IPS DF 6.9 (cell line): Measurements from ENCODE around the gene GALNT16.

Experiments
- DNase-seq: peaks from one replicate; pipeline ENCODE4 v3.0.0-alpha.2; 2013; ENCODE audit warnings: low read depth, low spot score
- H3K27ac ChIP-seq: one replicate; pipeline ENCODE4 v1.5.1; 2013; ENCODE audit warnings: low read length, control low read depth
- H3K27me3 ChIP-seq: 2 replicates; pipeline ENCODE4 v1.6.1; 2013; ENCODE audit warnings: mild to moderate bottlenecking, low read length; ENCODE audit not compliant: control insufficient read depth, insufficient read depth
- H3K36me3 ChIP-seq: 2 replicates; pipeline ENCODE4 v1.6.1; 2013; ENCODE audit warnings: low read length; ENCODE audit not compliant: control insufficient read depth, insufficient read depth
- H3K4me1 ChIP-seq: 2 replicates; pipeline ENCODE4 v1.6.1; 2013; ENCODE audit warnings: low read length; ENCODE audit not compliant: control insufficient read depth, insufficient read depth
- H3K4me3 ChIP-seq: 2 replicates; pipeline ENCODE4 v1.5.1; 2013; ENCODE audit warnings: mild to moderate bottlenecking, low read length
- H3K9me3 ChIP-seq: 2 replicates; pipeline ENCODE4 v1.6.1; 2013; ENCODE audit warnings: low read length, inconsistent platforms; ENCODE audit not compliant: control insufficient read depth, insufficient read depth
- WGBS: extraction: QIAGEN DNeasy Blood & Tissue Kit; methylation state at CpG from one replicate; pipeline ENCODE4 v1.1.7; 2013; ENCODE audit warnings: mixed read lengths, missing lambda C conversion rate; ENCODE audit not compliant: insufficient read length, insufficient coverage; 5-methylcytosine and 5-hydroxymethylcytosine counted together

GALNT16 gene

GRCh38 chr14:69358966-69359365 lies 99.0 kb downstream of the GALNT16 start:
- Histone ChIP-seq H3K9me3 (no peaks in the 10 kb centered on the region), H3K27me3 (no peaks in the 10 kb centered on the region), H3K4me3 (no peak overlapping the region), H3K36me3 (no peaks in the 10 kb centered on the region), H3K4me1 (no peaks in the 10 kb centered on the region; the same call in 1 of the 2 replicates), H3K27ac (no peak overlapping the region)
- WGBS = no CpG with 5 or more reads among the region's 3 CpGs
- no peak for DNase-seq

- H3K4me3 ChIP-seq = no peak overlapping the region
- H3K27ac ChIP-seq = no peak overlapping the region
- H3K9me3 ChIP-seq = no peaks in the 10 kb centered on the region
- H3K27me3 ChIP-seq = no peaks in the 10 kb centered on the region
- DNase-seq = no peak
- WGBS = no CpG with 5 or more reads among the region's 7 CpGs
- H3K4me1 ChIP-seq = no peaks in the 10 kb centered on the region
- H3K36me3 ChIP-seq = no peaks in the 10 kb centered on the region
Measured at GRCh38 chr14:69360438-69361108, 100.6 kb downstream of the GALNT16 start.

GRCh38 chr14:69363055-69363454 lies 103.1 kb downstream of the GALNT16 start:
- H3K4me1 ChIP-seq = no peaks in the 10 kb centered on the region
- H3K27ac ChIP-seq = no peak overlapping the region
- no CpG with 5 or more reads among the region's 9 CpGs for WGBS
- H3K4me3 ChIP-seq = no peak overlapping the region
- DNase-seq = peak; percentile 18
- no peaks in the 10 kb centered on the region for H3K9me3 ChIP-seq
- H3K27me3 ChIP-seq = no peaks in the 10 kb centered on the region
- no peaks in the 10 kb centered on the region for H3K36me3 ChIP-seq

GRCh38 chr14:69363964-69364363 lies 104.0 kb downstream of the GALNT16 start:
- Histone ChIP-seq H3K9me3 (no peaks in the 10 kb centered on the region), H3K27ac (no peak overlapping the region), H3K27me3 (no peaks in the 10 kb centered on the region), H3K4me1 (no peaks in the 10 kb centered on the region), H3K36me3 (no peaks in the 10 kb centered on the region), H3K4me3 (no peak overlapping the region)
- WGBS = no CpG with 5 or more reads among the region's 4 CpGs
- DNase-seq = no peak

- Histone ChIP-seq H3K27me3 (no peaks in the 10 kb centered on the region), H3K27ac (no peak overlapping the region), H3K4me1 (no peaks in the 10 kb centered on the region), H3K36me3 (no peaks in the 10 kb centered on the region), H3K4me3 (no peak overlapping the region), H3K9me3 (no peaks in the 10 kb centered on the region)
- WGBS = no CpG with 5 or more reads among the region's 2 CpGs
- DNase-seq = no peak
Measured at GRCh38 chr14:69364378-69364777, 104.4 kb downstream of the GALNT16 start.

- H3K4me3 ChIP-seq = no peak overlapping the region
- H3K27me3 ChIP-seq = no peaks in the 10 kb centered on the region
- no peak overlapping the region for H3K27ac ChIP-seq
- H3K36me3 ChIP-seq = no peaks in the 10 kb centered on the region
- H3K9me3 ChIP-seq = no peaks in the 10 kb centered on the region
- no peak for DNase-seq
- WGBS = no CpG with 5 or more reads among the region's 3 CpGs
- H3K4me1 ChIP-seq = no peaks in the 10 kb centered on the region
Measured at GRCh38 chr14:69366069-69366468, 106.1 kb downstream of the GALNT16 start.

GRCh38 chr14:69366761-69367160 lies 106.8 kb downstream of the GALNT16 start:
- Histone ChIP-seq H3K27me3 (no peaks in the 10 kb centered on the region), H3K36me3 (no peaks in the 10 kb centered on the region), H3K27ac (no peak overlapping the region), H3K9me3 (no peaks in the 10 kb centered on the region), H3K4me3 (no peak overlapping the region), H3K4me1 (no peaks in the 10 kb centered on the region)
- WGBS = no CpG with 5 or more reads among the region's 4 CpGs
- no peak for DNase-seq

- Histone ChIP-seq H3K27me3 (no peaks in the 10 kb centered on the region), H3K36me3 (no peaks in the 10 kb centered on the region), H3K4me1 (no peaks in the 10 kb centered on the region), H3K4me3 (no peak overlapping the region), H3K9me3 (no peaks in the 10 kb centered on the region), H3K27ac (no peak overlapping the region)
- WGBS = no CpG with 5 or more reads among the region's 1 CpG
- DNase-seq = no peak
Measured at GRCh38 chr14:69368381-69368780, 108.4 kb downstream of the GALNT16 start.

GRCh38 chr14:69370061-69370460 lies 110.1 kb downstream of the GALNT16 start:
- WGBS = no CpG with 5 or more reads among the region's 5 CpGs
- Histone ChIP-seq H3K4me3 (no peak overlapping the region), H3K36me3 (no peaks in the 10 kb centered on the region), H3K9me3 (no peaks in the 10 kb centered on the region), H3K27me3 (no peaks in the 10 kb centered on the region), H3K4me1 (no peaks in the 10 kb centered on the region), H3K27ac (no peak overlapping the region)
- no peak for DNase-seq

- Histone ChIP-seq H3K36me3 (peaks cover 4% of the 10 kb centered on the region; the same call in 1 of the 2 replicates), H3K4me3 (no peak overlapping the region), H3K4me1 (no peaks in the 10 kb centered on the region), H3K27me3 (no peaks in the 10 kb centered on the region), H3K9me3 (no peaks in the 10 kb centered on the region), H3K27ac (no peak overlapping the region)
- DNase-seq = no peak
- no CpG with 5 or more reads among the region's 3 CpGs for WGBS
Measured at GRCh38 chr14:69372146-69372545, 112.2 kb downstream of the GALNT16 start.

GRCh38 chr14:69373104-69373503 lies 113.1 kb downstream of the GALNT16 start:
- peaks cover 4% of the 10 kb centered on the region; the same call in 1 of the 2 replicates for H3K36me3 ChIP-seq
- WGBS = no CpG with 5 or more reads among the region's 1 CpG
- H3K9me3 ChIP-seq = no peaks in the 10 kb centered on the region
- no peaks in the 10 kb centered on the region for H3K4me1 ChIP-seq
- no peaks in the 10 kb centered on the region for H3K27me3 ChIP-seq
- no peak overlapping the region for H3K4me3 ChIP-seq
- no peak for DNase-seq
- H3K27ac ChIP-seq = no peak overlapping the region
